Effector memory CD4-positive, alpha-beta T cell (primary cell): ENCODE results near the gene RIC3.

Experiments
- DNase-seq, 3 donors: peaks; one replicate each; pipeline ENCODE4 v3.0.0-alpha.2; 2020
- H3K27ac ChIP-seq: 2 replicates; pipeline ENCODE4 v1.7.0; 2013; ENCODE audit warnings: mild to moderate bottlenecking, low read length, moderate library complexity; ENCODE audit not compliant: insufficient read depth, poor library complexity, severe bottlenecking
- H3K27me3 ChIP-seq: replicated peaks from 2 replicates; pipeline ENCODE4 v1.7.0; 2013; ENCODE audit warnings: mild to moderate bottlenecking, low read length; ENCODE audit not compliant: insufficient read depth, control insufficient read depth, poor library complexity, severe bottlenecking
- H3K36me3 ChIP-seq: 2 replicates; pipeline ENCODE4 v1.7.0; 2013; ENCODE audit warnings: mild to moderate bottlenecking, low read length, moderate library complexity; ENCODE audit not compliant: control insufficient read depth, insufficient read depth
- H3K4me1 ChIP-seq: 2 replicates; pipeline ENCODE4 v1.7.0; 2013; ENCODE audit warnings: low read length, mild to moderate bottlenecking; ENCODE audit not compliant: control insufficient read depth, insufficient read depth, poor library complexity, severe bottlenecking
- H3K4me3 ChIP-seq: 2 replicates; pipeline ENCODE4 v1.7.0; 2013; ENCODE audit warnings: low read length, low read depth, mild to moderate bottlenecking; ENCODE audit not compliant: insufficient read depth, poor library complexity, severe bottlenecking
- H3K9me3 ChIP-seq: 2 replicates; pipeline ENCODE4 v1.7.0; 2013; ENCODE audit warnings: mild to moderate bottlenecking, low read length, moderate library complexity; ENCODE audit not compliant: control insufficient read depth

RIC3 gene

DNA sequence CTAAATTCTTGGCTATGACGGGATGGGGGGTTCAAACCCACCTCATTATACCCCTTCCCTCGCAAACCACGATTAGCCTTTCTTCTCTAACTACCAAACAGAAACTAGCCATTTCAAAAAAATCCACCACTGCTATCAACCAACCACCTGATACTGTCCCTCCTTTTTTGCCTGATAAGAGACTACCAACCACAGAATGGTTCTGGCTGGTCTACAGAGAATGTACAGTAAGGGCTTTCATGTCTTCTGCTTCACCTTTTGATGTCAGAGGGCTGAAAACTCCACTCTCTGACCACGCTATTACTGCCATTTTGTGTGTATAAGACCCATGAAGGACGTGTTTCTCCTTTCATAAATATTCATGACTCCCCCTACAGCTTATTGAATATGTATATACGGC, 19.1 kb downstream of the RIC3 start:
- Histone ChIP-seq H3K9me3 (no peaks in the 10 kb centered on the region), H3K4me3 (no peak overlapping the region), H3K27me3 (no peaks in the 10 kb centered on the region), H3K27ac (no peak overlapping the region), H3K4me1 (no peaks in the 10 kb centered on the region), H3K36me3 (no peaks in the 10 kb centered on the region)
- no peak for DNase-seq

DNA sequence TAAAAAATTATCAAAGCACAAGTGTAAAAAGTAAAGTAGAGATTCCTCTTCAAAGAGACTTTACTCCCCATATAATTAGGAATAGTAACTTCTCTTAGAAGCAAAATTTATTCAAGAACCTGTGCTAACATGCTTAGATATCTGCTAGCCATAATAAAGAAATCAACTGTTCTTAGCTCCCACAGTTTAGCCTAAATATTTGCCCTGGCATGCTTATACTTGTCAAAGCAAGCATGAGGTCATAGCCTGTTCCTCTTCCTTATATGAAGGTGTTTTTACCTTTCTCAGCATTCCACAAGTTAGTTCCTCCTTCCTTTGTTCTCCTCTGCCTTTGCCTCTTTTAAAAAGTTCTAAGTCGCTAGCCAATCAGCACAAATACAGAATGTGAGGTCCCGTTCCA, 30.3 kb downstream of the RIC3 start:
- DNase-seq: no peak
- Histone ChIP-seq H3K27ac (no peak overlapping the region), H3K27me3 (no peaks in the 10 kb centered on the region), H3K9me3 (no peaks in the 10 kb centered on the region), H3K4me3 (no peak overlapping the region), H3K36me3 (peaks cover 10% of the 10 kb centered on the region), H3K4me1 (no peaks in the 10 kb centered on the region)

DNA sequence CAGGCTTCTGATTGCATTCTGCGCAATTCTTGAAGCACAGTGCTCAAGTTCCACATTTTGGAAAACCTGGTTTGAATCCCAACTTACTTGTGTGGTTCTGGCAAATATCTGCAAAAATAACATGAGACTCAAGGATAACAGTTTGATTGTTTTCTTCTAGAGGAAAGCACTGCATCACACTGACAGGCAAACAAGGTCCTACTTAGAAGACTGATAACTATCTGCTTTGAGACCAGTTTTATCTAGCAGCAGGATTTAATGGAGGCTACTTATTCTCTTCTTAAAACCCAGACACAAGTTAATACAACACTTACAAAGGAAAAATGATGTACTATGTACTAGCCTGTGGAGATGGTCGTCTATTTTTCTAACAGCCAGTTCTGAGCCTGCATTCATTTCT, 41.4 kb downstream of the RIC3 start:
- Histone ChIP-seq H3K27me3 (no peaks in the 10 kb centered on the region), H3K4me1 (no peaks in the 10 kb centered on the region), H3K9me3 (no peaks in the 10 kb centered on the region), H3K36me3 (no peaks in the 10 kb centered on the region), H3K4me3 (no peak overlapping the region), H3K27ac (no peak overlapping the region)
- DNase-seq: no peak

DNA sequence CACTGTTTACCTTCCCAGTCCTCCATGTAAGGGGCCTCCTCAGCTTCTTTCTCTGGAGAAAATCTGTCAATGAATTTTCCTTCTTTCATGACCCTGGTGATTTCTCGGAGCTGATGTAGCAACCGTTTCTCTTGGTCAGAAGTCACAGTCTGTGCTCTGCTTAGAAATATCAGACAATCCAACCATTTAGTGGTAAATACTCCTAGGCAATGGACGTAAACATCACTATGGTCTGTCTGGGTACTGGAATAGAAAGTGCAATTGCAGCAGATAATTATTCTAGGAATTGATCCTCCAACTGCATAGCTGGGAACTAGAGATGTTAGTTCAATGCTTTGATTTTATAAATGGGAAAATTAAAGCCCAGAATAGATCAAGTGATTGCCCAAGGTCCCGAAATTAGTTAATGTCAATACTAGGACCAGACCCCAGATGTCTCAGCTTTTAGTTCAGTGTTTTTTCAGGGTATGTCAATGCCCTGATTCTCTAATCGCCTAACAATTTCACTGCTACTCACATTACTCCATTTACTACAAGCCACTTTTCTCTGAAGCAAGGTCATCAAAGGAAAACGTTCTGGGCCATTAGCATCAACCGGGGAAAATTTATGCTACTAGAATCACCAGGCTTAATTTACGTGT, 42.1 kb downstream of the RIC3 start:
- H3K27ac ChIP-seq: no peak overlapping the region
- H3K9me3 ChIP-seq: no peaks in the 10 kb centered on the region
- H3K4me3 ChIP-seq: no peak overlapping the region
- no peaks in the 10 kb centered on the region for H3K36me3 ChIP-seq
- DNase-seq: no peak
- H3K4me1 ChIP-seq: no peaks in the 10 kb centered on the region
- no peaks in the 10 kb centered on the region for H3K27me3 ChIP-seq

DNA sequence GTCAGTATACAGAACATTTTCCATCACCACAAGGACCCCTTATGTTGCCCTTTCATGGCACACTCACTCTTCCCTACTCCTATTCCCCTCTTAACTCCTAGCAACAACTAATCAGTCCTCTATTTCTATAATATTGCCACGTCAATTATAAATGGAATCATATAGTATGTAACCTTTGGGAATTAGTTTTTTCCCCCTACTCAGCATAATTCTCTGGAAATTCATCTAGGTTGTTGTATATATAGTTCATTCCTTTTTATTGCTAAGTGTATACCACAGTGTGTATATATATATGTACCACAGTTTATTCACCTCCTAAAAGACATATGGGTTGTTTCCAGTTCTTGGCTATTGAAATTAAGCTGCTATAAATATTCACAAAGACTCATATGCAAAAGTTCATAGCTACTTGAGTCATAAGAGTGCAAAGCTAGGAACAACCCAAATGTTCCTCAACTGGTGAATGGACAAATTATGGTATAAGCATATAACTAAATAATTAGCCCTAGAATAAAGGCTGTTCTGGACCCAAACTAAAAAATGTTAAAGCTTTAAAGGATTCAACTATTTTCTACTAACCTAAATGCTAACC, 46.6 kb downstream of the RIC3 start:
- Histone ChIP-seq H3K36me3 (no peaks in the 10 kb centered on the region), H3K9me3 (no peaks in the 10 kb centered on the region), H3K27me3 (no peaks in the 10 kb centered on the region), H3K27ac (no peak overlapping the region), H3K4me1 (no peaks in the 10 kb centered on the region), H3K4me3 (no peak overlapping the region)
- DNase-seq: no peak

DNA sequence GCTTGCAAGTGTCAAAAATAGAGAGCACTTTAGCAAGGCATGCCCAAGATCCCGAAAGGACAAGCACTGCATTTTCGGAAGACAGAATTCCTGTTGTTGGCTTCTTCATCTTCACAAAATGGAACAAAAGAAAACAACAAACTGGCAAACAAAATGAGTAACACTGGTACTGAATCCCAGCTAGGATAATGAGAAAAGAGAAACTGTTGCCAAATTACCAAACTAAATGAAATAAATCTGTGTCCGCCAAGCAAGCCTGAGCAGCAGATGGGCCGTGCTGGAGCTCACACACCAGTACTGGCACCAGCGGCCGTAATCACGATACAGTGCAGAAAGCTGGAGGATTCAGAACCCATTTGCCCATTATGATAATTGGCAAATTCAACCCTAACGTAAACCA, 57.2 kb downstream of the RIC3 start:
- Histone ChIP-seq H3K36me3 (peaks cover 11% of the 10 kb centered on the region), H3K9me3 (no peaks in the 10 kb centered on the region)

DNA sequence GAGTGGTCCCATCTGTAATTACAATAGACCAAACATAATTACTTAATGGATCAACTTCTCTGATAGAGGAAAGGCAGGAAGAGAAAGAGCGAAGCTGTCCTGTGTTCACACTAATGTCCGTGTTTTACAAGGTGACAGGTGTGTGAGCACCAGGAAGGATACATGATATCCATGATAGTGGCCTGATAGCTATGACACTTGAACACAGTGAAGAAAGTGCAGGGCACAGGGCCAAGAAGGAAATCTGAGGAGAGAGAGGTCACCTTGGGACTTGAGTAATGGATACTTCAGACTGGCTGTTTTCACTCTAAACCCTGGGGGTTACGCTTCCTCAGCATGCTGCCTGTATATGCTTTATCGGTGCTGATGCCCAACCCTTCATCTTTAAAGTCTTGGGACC, 58.4 kb downstream of the RIC3 start:
- Histone ChIP-seq H3K27ac (no peak overlapping the region), H3K36me3 (peaks cover 11% of the 10 kb centered on the region), H3K4me3 (no peak overlapping the region), H3K4me1 (no peaks in the 10 kb centered on the region), H3K9me3 (no peaks in the 10 kb centered on the region), H3K27me3 (no peaks in the 10 kb centered on the region)
- no peak for DNase-seq

More for the DNA sequence above, 57.2 kb downstream of the RIC3 start:
- no peaks in the 10 kb centered on the region for H3K4me1 ChIP-seq
- no peak for DNase-seq
- no peaks in the 10 kb centered on the region for H3K27me3 ChIP-seq
- no peak overlapping the region for H3K4me3 ChIP-seq
- no peak overlapping the region for H3K27ac ChIP-seq

DNA sequence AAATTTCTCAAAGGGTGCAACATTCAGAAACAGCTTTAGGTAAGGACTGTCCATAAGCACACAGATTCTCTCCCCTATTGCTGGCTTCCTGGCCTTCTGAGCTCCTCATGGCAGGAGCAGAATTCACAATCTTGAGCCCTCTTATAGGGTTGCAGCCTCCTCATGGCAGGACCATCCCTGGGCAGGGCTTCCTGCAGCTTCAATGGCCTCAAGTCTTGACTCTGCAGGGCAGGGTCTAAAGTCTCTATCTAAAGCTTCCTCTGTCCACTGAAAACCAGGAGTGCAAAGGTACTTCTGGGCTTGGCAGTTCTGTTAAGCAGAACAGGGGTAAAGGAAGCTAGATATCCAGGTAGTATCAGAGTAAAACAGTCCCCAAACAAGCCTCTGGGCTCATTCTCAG, 59.1 kb downstream of the RIC3 start:
- H3K4me3 ChIP-seq: no peak overlapping the region
- no peaks in the 10 kb centered on the region for H3K27me3 ChIP-seq
- no peak overlapping the region for H3K27ac ChIP-seq
- H3K36me3 ChIP-seq: peaks cover 11% of the 10 kb centered on the region
- DNase-seq: no peak
- no peaks in the 10 kb centered on the region for H3K4me1 ChIP-seq
- no peaks in the 10 kb centered on the region for H3K9me3 ChIP-seq

DNA sequence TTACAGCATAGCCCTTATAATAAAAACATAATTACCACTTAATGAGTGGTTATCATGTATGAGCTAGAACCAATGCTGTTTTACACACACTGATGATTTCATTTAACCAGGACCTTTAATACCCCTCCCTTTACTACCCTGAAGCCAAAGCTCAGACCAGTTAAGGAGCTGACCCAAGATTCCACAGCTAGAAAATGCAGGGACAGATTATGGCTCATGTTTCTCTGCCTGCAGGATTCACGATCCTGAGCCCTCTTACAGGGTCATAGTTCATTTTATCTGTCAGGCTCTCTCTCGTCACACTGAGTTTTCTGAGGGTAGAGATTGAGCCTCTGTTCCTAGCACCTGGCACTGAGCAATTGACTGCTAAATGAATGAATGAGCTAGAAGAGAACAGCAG, 60.4 kb downstream of the RIC3 start:
- Histone ChIP-seq H3K9me3 (no peaks in the 10 kb centered on the region), H3K4me1 (no peaks in the 10 kb centered on the region), H3K27ac (no peak overlapping the region), H3K27me3 (no peaks in the 10 kb centered on the region), H3K36me3 (peaks cover 11% of the 10 kb centered on the region), H3K4me3 (no peak overlapping the region)
- no peak for DNase-seq

DNA sequence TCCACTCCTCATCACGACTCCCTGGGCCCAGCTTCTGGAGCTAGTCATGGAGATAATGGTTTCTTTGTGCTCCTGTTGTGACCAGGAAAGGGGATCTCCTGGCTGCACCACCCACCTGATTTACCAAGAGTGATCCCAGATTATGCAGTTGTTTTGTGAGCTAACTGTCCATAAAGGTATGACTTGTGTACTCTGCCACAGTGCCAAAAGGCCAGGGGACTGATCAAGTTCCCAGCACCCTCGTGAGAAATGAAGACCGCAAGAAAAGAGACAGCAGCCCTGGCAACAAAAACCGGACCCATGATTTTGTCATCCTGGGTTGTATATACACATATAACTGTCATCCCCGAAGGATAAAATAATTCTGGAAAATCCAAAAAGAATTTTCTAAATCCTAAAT, 61.2 kb downstream of the RIC3 start:
- Histone ChIP-seq H3K27me3 (no peaks in the 10 kb centered on the region), H3K4me1 (no peaks in the 10 kb centered on the region), H3K27ac (no peak overlapping the region), H3K9me3 (no peaks in the 10 kb centered on the region), H3K36me3 (peaks cover 11% of the 10 kb centered on the region), H3K4me3 (no peak overlapping the region)
- no peak for DNase-seq
